HG02623 (cell line): Measurements from ENCODE around the gene ADCK1.
A peak's percentile ranks its signal among the peaks of the same experiment; 100 is the strongest.
"Not testable (repeated sequence)": the region's sequence is repeated elsewhere in the genome, so short reads cannot be mapped to it uniquely, and the experiment has no call there.

Experiments used
- ATAC-seq: cut with Tn5 transposase; IDR thresholded peaks from one replicate; pipeline ENCODE4 v1.9.1; 2021; ENCODE audit warnings: moderate library complexity; ENCODE audit not compliant: unreplicated experiment

Gene ADCK1

DNA sequence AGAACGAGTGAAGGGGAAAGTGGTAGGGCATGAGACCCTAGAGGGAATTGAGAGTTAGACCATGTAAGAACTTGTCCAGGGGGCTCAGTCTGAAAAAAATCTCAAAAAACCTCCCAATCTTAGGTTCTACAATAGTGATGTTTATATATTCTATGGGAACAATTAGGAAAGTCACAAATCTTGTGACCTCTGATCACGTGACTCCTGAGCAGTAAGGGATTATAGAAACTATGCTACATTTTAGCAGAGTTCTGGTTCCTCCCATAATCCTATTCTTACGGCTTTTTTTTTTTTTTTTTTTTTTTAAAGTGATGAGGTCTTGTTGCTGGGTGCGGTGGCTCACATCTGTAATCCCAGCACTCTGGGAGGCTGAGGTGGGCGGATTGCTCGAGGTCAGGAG, 5.8 kb downstream of the ADCK1 start:
- ATAC-seq = no peak

DNA sequence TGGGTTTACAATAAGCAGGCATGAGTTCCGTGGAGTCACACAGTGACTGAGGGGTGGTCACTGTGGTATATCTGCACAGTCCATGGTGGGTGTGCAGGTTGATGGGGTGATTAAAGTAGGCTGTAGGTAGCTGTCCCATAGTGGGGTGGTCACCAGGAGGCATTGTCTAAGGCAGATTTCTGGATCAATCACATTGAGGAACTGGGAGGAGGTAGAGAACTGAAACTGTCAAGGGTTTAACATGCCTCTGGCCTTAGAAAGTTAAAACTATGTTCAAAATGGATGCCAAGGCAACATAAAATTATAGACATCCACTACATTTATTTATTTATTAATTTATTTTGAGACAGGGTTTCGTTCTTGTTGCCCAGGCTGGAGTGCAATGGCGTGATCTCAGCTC, 8.3 kb downstream of the ADCK1 start:
- no peak for ATAC-seq

GRCh38 chr14:77809011-77809410, 9.1 kb downstream of the ADCK1 start:
- no peak for ATAC-seq

DNA sequence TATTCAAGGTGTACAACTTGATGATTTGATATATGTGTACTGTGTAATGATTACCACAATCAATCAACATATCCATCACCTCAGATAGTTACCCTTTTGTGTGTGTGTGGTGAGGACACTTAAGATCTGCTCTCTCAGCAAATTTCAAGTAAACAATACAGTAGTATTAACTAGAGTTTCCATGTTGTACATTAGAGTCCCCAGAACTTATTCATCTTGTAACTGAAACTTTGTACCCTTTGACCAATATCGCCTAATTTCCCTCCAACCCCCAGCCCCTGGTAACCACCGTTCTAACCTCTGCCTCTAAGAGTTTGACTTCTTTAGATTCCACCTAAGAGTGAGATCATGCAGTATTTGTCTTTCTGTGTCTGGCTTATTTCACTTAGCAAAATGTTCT, 12.1 kb downstream of the ADCK1 start:
- peak; percentile 55 for ATAC-seq

- not testable (repeated sequence) for ATAC-seq
Observed at GRCh38 chr14:77812682-77813081, 12.8 kb downstream of the ADCK1 start.

GRCh38 chr14:77822307-77822706, 22.4 kb downstream of the ADCK1 start:
- ATAC-seq = no peak

- no peak for ATAC-seq
Observed at GRCh38 chr14:77822741-77823140, 22.8 kb downstream of the ADCK1 start.

DNA sequence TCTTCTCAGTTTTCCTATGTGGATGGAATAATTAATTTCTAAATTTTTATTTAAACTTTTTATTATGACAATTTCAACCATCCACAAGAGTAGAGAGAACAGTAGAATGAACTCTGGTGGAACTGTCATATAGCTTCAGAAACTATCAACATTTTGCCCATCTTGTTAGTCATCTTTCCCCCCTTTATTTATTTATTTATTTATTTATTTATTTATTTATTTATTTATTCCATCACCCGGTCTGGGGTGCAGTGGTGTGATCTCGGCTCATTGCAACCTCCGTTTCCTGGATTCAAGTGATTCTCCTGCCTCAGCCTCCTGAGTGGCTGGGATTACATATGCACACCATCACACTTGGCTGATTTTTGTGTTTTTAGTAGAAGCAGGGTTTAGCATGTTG, 23.5 kb downstream of the ADCK1 start:
- ATAC-seq = no peak

- ATAC-seq = no peak
Observed at GRCh38 chr14:77825895-77826519, 26.1 kb downstream of the ADCK1 start.

GRCh38 chr14:77830692-77831091, 30.8 kb downstream of the ADCK1 start:
- no peak for ATAC-seq

DNA sequence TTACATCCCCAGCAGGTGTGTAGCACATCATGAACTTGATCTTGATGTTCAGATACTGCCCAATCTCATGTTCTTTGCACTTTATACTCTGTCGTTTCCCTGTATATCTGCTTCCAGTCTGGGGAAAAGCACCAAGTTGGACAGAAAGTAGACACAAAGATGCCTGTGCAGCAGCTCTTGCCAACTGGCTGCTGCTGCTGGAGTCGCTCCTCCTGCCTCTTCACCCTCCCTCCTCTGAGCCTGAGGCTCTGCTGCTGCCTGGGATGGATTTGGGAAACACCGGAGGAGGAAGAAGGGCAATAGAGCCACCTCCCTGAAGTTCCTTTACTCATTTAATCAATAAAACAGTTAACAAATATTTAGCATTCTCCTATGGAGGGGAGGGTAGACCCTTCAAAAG, 32.4 kb downstream of the ADCK1 start:
- no peak for ATAC-seq

GRCh38 chr14:77837926-77838325, 38.0 kb downstream of the ADCK1 start:
- no peak for ATAC-seq

DNA sequence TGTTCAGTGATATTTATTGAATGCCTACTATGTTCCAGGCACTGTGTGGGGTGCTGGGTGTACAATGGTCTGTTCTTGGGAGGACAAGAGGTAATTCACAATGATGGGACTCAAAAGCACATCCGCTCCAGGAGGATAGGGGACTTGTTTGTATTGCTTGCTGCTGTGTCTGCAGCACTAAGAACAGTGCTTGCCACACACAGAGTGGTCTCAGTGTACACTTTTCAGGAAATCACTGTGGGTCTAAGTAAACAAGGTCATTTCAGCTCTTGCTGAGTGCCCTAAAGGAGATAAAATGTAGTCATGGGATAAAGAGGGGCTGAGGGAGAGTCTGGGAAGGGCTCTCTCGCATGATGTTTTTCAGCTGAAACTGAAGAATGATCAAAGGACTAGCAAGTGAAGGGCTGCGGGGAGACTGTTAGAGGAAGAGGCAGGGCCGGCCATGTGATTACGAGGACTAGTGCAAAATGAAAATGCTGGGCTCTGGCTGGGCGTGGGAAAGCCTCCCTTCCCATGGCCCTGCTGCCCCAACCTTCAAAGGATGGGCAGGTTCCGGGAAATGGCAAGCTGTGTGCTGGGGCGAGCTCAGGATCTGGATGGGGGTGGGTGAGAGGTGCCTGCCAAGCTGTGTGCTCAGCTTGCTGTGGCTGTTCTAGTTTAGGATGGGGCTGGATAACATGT, 39.1 kb downstream of the ADCK1 start:
- no peak for ATAC-seq

DNA sequence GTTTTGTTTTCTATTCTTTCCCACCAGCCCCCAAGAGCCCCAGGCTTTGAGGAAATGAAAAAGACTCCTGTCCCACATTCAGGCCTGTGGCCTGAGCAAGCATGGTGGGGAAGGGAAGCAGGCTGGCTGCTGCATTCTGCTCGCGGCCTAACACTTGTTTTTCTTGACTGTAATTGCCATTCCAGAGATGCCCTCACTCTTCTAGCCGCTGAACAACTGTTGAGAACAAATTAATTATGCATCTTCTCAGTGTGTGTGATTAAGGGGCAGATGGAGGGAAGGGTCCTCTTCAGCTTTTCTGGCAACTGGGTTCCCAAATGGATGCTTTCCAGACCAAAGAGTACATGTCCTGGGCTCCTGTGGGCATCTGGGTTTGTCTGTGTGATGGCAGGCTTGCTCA, 43.3 kb downstream of the ADCK1 start:
- ATAC-seq = no peak

DNA sequence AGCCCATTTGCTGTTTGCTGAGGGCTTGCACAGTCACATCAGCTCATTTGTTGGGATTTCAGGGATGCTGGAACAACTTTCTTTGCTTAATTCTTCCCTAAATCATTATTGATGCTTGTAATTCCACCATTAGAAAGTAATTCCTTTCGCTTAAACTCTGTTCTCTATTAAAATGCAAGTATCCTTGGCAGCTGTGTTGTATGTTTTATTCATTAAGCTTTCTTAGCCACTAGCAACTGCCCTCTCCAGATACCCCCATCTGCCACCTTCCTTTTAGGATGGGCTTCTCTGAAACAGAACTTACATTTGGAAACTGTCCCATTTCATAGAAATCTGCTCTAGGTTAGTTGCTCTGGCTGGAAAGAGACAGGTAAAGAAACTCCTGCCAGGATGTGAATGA, 43.7 kb downstream of the ADCK1 start:
- no peak for ATAC-seq

- ATAC-seq = no peak
Observed at GRCh38 chr14:77844802-77845201, 44.9 kb downstream of the ADCK1 start.

DNA sequence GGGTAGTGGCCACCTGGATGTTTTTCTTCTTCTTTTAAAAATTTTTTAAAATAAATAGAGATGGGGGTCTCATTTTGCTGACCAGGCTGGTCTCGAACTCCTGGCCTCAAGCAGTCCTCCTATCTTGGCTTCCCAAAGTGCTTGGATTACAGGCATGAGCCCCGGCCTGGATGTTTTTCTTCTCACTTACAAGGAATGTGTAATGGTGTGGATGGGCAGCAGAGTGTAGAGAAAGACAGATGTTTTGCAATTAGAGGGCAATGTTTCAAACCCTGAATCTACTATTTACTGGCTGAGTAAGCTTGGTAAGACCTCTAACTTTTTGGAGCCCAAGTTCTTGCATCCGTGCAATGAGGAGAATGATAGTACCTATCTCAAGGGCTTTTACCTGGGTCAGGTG, 48.1 kb downstream of the ADCK1 start:
- ATAC-seq = no peak

GRCh38 chr14:77849711-77850110, 49.8 kb downstream of the ADCK1 start:
- ATAC-seq = no peak

- ATAC-seq = no peak
Observed at GRCh38 chr14:77853919-77854318, 54.0 kb downstream of the ADCK1 start.

DNA sequence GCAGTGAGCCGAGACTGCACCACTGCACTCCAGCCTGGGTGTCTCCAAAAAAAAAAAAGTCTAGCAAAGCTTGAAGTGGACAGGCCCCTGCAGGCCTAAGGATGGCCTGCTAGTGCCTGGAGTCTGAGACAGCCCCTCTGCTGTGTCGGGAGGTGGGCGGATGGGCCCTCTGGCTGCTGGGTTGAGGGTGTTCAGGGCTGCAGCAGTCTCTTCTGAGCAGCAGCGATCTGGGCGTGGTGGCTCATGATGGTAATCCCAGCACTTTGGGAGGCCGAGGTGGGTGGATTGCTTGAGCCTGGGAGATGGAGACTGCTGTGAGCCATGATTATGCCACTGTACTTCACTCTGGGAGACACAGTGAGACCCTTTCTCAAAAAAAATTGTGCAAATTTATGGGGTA, 57.0 kb downstream of the ADCK1 start:
- no peak for ATAC-seq

DNA sequence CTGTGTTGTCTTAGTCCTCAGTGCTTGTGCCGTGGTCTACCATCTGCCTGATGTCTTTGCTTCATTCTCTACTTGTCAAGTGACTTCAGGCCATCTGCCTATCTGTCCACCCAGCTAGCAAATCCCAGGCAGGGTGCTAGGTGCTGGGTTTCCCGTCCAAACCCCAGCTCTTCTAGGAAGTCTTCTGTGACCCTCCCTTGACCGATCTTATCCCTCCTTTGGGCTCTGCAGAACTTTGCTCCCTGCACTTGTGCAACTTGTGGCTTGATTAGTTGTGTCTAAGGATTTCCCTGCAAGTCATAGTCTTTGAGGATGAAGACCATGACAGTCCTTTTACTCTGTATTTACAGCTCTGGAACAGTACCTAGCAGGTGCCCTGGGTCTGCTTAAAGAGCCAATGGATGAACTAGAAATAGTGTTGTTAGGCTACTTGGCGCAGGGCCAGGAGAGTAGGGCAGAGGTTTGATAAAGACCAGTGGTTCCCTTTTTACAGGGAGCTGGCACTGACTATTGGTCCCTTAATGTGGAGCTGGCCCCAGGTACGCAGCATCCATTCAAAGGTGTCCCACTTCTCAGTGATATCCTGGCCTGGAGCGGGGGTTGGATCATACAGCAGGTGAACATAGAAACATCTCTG, 60.1 kb downstream of the ADCK1 start:
- ATAC-seq = no peak

GRCh38 chr14:77861201-77861600, 61.3 kb downstream of the ADCK1 start:
- ATAC-seq = no peak
